Fibroblast of skin of left biceps (primary cell): ENCODE data around the gene SPECC1.
A peak's percentile ranks its signal among the peaks of the same experiment; 100 is the strongest.
"Not testable (repeated sequence)": the region's sequence is repeated elsewhere in the genome, so short reads cannot be mapped to it uniquely, and the experiment has no call there.

Experiments
- DNase-seq, 2 experiments: peaks; one replicate each; pipeline ENCODE4 v3.0.0-alpha.2; 2013; ENCODE audit warnings: low read depth in 2 of 2

Gene SPECC1

DNA sequence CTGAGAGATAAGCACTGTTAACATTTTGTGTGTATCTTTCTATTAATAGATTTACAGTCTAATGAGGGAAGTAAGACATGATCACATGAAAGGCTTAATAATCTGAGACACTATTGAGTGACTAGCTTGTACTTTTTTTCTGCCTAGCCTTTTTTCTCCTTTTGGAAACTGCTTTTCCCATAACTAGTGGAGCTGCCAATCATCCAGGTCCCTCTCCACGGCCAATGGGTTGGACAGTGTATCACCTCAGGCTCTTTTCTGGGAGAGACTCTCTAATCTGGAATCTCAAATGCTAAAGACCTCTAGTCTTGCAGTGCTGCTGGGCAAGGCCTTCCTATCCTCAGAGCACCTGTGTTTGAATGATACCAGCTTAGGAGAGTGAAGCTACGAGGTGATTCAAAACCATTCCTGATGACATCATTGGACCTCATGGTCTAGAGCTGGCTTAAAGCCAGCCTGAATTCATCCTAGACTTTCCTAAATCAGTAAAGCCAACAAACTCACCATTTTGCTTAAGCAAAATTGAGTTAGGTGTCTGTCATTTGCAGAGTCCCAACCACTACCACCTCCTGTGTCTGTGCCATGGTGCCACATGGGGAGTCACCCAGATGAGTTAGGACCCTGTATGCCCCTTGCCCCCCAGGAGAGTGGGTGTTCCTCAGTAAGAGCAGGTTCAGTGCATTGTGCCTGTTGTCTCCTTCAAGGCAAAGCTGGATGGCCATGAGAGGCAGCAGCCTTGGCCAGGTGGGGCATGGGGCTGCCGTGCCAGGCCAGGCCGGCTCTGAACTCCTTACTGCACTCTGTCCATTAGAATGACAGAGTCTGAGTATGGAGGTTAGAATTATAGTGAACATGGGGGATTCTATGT, 62.9 kb downstream of the SPECC1 start:
- no peak for DNase-seq

- no peak for DNase-seq
Observed at GRCh38 chr17:20072692-20072992, 63.5 kb downstream of the SPECC1 start.

DNA sequence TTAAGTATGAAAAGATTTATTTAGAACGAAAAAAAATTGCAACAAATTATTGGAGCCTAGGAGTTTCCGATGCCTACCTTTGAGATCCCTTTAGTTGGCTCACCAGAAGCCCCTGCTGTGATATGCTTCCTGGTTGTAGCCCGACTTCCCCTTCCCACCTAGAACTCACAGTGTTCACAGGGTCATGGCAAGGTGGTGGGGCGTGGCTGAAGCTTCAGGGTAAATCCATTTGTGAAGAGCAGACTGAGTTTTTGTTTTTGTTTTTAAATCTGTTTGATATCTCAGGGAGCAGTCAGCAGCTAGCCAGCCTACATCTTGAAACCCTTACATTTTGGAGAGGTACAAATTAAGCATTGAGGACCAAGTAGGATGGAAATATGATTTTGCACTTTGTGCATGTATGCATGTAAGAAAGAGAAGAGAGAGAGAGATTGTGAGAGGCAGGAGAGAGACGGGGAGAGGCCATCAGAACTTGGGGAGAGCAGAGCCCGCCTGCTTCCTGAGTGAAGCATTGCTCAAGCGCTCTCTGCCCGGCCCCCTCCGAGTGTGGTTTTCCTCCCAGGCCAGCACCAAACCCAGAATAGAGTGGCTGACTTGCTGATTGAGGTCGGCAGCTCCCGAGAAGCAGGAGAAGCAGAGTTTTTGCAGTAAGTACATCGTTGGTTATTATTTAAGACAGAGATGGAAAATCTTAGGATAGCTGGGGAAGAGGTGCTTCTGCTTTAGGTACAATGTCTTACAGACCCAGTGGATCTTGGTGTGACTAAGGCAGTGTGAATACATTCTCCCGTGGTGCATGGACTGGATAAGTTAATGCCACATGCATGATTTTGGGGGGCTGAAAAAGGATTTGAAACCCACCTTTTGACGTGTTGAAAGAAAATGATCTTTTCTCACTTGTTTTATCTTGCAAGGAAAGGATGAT, 64.2 kb downstream of the SPECC1 start:
- no peak for DNase-seq

DNA sequence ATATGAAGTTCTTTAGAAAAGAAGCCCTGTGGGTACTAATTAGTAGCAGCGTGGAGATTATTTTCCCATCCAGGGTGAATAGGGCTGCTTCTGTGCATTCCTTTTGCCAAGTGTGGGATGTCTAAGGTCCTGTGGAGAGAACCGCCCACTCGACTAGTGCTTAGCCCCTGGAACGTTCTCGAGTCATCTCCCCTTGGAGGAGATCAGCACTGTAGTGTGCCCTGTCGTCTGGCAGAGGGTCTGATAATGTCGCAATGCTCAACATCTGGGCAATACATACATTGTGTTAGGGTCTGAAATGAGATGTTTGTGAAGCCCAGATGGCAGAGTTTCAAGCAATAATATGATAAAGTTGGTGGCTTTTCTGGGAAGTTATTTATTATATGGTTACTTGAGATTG, 64.8 kb downstream of the SPECC1 start:
- DNase-seq: no peak

DNA sequence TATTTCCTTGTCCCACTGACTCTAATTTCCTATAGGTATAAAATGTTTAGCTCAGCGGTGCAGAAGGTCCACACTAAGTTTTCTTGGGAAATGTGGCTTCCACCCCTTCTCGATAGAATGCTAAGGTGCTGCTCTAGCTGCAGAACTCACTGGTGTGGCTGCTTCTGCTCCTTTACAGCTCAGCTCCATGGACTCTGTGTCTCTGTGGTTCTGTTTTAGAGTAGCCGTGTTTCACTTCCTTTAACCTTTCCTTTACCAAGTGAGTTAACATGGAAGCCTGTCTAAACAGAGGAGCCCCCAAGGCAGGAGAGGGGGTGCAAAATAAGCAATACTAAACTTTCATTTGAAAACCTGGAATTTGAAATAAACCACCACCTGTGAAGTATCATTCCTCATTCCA, 65.3 kb downstream of the SPECC1 start:
- no peak for DNase-seq

GRCh38 chr17:20076137-20076536, 67.0 kb downstream of the SPECC1 start:
- DNase-seq: not testable (repeated sequence)

DNA sequence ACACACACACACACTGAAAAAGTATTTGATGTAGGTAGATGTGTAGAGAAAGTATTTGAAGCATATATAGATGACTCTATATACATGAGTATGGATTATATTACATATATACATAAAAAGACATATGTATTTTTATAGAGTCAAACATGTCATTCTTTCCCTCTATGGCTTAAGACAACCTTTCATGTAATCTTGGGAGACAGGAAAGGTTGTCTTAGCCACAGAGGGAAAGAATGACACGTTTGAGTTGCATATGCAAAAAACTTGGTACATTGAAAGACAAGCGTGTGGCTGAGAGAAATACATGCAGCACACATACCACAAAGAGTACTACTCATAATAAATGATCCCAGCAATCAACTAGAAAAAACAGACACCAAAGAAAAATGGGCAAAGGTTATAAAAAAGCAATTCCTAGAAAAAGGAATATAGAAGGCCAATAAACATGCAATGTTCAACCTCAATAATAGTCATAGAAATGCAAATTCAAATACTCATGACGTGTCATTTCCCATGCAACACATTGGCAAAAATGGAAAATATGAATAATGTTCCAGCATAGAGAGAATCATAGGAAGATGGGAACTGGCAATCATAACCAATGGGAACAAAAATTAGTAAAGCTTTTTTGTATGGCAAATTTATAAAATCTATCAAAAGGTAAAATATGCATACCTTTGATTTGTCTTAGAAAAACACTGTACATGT, 69.0 kb downstream of the SPECC1 start:
- DNase-seq: no peak

DNA sequence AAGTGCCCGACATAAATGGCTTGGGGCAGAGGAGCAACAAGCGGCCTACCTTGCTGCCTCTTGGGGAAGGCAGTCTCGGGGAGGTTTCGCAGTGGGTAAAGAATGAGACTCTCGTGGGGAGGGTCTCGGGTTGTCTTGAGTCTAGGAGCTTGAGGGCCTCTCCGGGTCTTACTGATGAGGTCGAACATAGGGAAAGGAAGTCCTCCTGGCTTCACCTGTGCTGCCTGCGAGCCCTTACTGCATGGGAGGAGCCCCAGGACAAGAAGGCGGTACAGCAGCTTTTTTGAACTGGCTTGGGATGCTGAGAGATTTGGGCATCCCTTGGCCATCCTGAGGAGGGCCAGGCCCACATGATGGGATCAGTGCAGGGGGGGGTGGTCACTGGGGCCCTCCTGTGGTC, 71.4 kb downstream of the SPECC1 start:
- DNase-seq: no peak

DNA sequence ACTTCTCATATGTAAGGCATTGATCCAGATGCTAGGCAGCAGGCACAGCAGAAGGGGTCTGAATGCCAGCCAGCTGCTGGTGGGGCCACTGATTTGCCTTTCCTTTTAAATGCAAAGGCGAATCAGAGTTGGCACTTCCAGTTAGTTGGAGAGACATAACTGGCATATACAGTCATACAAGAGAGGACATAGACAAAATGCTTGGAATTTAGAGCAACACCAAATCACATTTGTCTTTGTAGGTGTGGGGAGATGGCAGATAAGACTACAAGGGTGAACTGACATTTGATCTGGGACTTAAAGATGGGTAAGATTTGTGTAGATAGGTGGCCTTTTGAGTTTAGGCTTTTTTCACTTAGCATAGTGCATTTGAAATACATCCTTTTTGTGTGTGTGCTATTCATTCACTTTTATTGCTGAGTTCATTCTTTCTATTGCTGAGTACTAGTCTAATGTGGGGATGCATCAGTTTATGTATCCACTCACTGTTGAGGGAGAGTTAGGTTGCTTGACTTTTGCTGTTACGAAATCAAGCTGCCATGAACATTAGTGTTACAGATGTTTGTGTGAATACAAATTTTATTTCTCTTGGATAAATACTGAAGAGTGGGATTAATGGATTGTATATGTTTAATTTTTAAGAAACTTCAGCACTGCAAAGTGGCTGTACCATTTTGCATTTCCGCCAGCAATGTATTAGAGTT, 74.1 kb downstream of the SPECC1 start:
- no peak for DNase-seq

DNA sequence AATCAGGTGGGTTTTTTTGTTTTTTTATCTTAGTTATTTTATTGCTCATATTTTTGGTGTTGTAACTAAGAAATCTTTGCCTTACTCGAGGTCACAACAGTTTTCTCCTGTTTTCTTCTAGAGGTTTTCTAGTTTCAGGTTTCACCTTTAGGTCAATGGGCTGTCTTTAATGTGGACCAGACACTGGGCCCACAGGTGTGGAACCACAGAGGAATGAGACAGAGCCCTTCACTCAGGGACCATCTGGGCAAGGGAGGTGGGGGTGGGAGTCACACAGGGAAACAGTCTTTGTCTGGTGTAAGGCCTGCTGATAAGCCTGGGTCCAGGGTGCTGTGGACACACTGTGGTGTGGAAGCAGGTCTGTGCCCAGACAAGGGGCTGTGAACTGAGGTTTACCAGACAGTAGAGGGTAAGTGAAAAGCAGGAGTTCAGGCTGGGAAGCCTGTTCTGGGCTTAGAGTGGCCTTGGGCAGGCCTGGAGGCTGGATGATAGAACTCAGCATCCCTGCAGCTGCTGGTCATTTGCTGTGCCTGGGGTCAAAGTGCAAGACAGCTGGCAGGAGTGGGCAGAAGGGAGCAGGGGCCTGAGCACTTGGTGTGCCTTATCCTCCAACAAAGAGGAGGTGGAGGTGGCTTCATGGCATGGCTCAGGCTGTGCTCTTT, 75.6 kb downstream of the SPECC1 start:
- DNase-seq: no peak

DNA sequence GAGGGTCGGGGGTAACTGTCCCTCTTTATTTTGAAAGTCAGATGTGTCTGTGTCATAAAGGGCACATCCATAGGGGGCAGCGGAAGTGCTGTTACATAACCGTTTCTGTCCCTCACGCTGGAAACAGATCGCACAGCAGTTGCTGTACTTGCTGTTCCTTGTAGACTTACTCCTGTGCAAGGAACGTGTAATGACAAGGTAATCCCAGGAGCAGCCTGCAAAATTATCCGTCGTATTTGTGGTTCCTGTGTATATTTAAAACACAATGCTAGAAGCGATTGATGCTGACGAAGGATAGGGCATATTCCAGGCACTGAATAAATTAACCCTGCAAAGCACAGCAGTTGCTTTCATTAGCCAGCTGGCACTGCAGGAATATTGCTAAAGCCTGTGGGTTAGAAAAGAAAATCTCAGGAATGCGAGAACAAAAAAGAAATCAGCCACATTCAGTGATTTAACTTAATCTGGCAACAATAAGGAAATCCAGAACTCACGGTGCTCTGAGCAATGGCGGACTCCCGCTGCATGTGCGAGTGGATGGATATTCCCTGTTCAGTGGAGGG, 76.2 kb downstream of the SPECC1 start:
- no peak for DNase-seq

- no peak for DNase-seq
Observed at GRCh38 chr17:20086416-20087076, 77.4 kb downstream of the SPECC1 start.

- no peak for DNase-seq
Observed at GRCh38 chr17:20087538-20088250, 78.5 kb downstream of the SPECC1 start.

DNA sequence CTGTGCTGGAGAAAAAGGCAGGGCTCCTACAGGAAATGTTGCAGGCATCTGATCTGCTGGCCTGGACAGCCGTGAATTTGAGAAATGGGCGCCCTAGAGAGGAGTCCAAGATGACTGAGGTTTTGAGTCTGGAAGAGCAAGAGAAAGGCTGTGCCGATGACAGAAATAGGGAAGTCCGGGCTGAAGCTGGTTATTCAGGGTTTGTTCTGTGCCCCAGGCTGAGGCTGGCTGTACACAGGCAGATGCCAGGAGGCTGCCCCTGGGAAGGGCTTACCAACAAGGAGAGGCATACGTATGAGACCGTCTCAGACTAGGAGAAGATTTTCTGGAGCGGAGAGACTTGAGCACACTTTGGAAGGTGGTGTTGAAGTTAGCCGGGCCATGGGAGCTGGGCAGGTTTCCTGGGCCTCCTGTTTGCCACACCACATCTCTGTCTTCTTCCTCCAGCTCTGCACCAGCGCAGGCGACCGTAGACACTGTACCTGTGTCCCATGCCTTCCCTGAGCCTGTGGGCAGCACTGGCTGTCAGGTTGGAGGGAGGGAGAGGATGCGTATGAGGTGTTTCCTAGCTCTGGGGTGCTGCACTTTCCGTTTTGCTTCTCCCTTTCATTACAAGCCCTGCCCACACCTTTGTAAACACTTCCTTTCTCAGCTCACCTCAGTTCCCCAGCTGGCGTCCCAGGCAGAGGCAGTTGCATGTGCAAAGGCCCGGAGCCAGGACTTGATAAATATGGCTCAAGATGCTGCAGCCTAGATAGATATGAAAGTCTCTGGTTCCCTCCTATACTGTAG, 80.8 kb downstream of the SPECC1 start:
- no peak for DNase-seq

DNA sequence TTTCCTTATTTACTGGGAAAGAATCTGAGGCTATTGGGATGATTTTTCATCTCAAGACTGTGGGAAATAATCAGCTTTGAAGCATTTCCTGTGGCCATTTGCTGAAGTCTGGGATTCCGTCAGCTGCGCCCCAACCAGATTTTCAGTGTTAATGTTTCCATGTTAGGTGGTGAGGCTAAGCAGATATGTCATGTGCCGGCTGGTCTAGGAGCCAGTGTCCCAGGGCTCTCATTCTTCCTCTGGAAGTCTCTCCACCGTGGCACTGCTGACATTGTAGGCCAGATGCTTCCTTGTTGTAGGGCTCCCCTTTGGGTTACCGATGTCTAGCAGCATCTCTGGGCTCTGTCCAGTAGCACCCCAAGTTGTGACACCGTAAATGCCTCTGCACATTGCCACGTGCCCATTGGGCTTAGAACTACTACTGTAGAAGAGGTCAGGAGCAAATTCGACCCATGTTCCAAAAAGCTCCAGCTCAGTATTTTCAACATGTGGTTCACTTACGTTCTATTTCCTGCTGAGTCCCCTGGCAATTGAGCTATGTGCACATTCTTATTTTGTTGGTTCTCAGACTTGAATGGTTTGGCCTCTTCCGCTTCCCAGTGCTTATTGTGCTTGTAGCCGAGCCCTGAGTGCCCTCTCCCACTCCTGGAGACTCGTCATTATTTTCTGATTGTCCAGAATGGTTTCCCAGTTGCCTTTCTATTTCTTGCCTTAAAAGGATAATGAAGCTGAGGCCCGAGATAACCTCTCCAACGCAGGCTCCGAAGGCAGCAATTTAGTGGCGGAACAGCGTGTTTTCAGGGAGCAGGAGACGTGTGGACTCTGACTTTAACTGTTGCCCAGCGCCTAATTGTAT, 82.2 kb downstream of the SPECC1 start:
- peak; percentile 36 to 42 for DNase-seq

DNA sequence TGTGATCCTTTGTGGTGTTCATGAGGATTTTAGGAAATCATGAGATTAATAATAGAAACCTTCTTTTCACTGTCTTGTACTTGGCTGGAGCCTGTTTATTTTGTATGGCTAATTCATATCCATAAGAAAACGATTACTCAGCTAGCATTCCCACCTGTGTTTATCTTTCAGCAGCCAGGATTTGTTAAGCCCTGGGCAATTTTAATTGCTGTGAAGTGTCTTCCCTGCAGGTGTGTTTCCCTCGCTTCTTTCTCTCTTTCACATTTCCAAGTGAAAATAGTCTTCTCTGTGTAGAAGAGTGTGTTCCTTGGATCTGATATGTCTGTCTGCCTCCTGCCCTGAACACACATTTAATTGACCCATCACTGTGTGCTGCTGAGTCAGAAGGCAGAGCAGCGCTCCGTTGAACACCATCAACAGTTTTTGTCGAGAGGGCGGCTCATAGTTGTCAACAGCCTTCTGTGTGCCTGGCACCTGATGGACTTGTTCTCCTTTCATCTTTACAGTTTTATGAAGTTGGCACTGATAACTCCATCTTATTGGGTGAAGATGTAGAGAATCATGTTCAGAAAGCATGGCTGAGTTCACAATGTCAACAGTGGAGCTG, 83.2 kb downstream of the SPECC1 start:
- no peak for DNase-seq

- DNase-seq: no peak
Observed at GRCh38 chr17:20092973-20093626, 83.9 kb downstream of the SPECC1 start.
